Measurements from ENCODE around the gene PKP4.

Gene PKP4

DNA sequence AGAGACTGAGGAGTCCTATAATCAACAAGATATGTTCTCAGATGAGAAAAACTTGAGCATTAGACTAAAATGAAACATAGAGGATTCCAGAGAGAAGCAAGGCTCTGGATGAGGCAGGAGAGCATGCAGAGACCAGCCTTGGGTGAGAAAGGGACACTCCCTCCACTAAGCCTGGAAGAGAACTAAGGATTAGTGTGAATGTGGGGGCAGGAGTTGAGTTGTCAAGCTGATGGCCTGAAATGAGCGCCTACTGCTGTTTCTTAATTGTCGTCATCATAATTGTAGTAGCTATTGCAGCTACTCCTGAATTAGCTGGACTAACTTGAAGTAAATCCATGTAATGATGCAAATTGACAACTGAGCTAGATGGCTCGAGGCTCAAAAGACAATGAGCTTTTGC lies 114.1 kb downstream of the PKP4 start:
- no peak for ATAC-seq (ENCODE audit: low read depth)
- Histone ChIP-seq H3K27me3 (ENCODE audit: insufficient read depth, poor library complexity, severe bottlenecking) (no peaks in the 10 kb centered on the region), H3K4me1 (ENCODE audit: insufficient read depth, poor library complexity, severe bottlenecking) (no peaks in the 10 kb centered on the region), H3K9me3 (ENCODE audit: severe bottlenecking) (no peaks in the 10 kb centered on the region), H3K36me3 (ENCODE audit: low read depth) (no peaks in the 10 kb centered on the region), H3K27ac (ENCODE audit: poor library complexity, severe bottlenecking) (no peak overlapping the region), H3K4me3 (ENCODE audit: severe bottlenecking) (no peak overlapping the region)
- TF ChIP-seq, protein P1, sequence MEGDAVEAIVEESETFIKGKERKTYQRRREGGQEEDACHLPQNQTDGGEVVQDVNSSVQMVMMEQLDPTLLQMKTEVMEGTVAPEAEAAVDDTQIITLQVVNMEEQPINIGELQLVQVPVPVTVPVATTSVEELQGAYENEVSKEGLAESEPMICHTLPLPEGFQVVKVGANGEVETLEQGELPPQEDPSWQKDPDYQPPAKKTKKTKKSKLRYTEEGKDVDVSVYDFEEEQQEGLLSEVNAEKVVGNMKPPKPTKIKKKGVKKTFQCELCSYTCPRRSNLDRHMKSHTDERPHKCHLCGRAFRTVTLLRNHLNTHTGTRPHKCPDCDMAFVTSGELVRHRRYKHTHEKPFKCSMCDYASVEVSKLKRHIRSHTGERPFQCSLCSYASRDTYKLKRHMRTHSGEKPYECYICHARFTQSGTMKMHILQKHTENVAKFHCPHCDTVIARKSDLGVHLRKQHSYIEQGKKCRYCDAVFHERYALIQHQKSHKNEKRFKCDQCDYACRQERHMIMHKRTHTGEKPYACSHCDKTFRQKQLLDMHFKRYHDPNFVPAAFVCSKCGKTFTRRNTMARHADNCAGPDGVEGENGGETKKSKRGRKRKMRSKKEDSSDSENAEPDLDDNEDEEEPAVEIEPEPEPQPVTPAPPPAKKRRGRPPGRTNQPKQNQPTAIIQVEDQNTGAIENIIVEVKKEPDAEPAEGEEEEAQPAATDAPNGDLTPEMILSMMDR (IDR thresholded peaks at IDR 0.05; ENCODE audit: poor library complexity, severe bottlenecking), result no peak
- no peak for DNase-seq (ENCODE audit: low spot score)

DNA sequence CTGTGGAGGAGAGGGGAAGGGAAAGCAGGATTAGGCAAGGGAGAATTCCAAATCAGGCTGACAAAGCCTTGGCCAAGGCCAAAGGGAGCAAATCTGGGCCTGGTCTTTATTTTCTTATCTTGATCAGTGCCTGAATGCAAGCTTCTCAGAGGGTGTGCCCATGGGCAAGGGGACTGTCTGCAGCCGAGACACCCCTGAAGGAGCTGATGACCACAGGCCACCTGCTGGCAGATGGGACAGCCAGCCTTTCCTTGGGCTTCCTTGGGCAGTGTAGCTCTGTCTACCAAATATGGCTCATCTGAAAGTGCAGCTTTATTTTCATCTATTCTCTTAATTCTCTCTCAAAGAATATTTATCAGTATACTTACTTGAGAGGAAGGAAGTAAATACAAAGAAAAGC lies 117.0 kb downstream of the PKP4 start:
- TF ChIP-seq, protein P1 (IDR thresholded peaks at IDR 0.05; ENCODE audit: poor library complexity, severe bottlenecking), result no peak
- H3K4me1 ChIP-seq (ENCODE audit: insufficient read depth, poor library complexity, severe bottlenecking), result no peaks in the 10 kb centered on the region
- no peaks in the 10 kb centered on the region for H3K27me3 ChIP-seq (ENCODE audit: insufficient read depth, poor library complexity, severe bottlenecking)
- ATAC-seq (ENCODE audit: low read depth), result no peak
- no peak for DNase-seq (ENCODE audit: low spot score)
- no peaks in the 10 kb centered on the region for H3K9me3 ChIP-seq (ENCODE audit: severe bottlenecking)
- H3K36me3 ChIP-seq (ENCODE audit: low read depth), result peaks cover 15% of the 10 kb centered on the region
- no peak overlapping the region for H3K4me3 ChIP-seq (ENCODE audit: severe bottlenecking)
- no peak overlapping the region for H3K27ac ChIP-seq (ENCODE audit: poor library complexity, severe bottlenecking)

- Histone ChIP-seq H3K27me3 (ENCODE audit: insufficient read depth, poor library complexity, severe bottlenecking) (no peaks in the 10 kb centered on the region), H3K4me3 (ENCODE audit: severe bottlenecking) (no peak overlapping the region), H3K27ac (ENCODE audit: poor library complexity, severe bottlenecking) (no peak overlapping the region), H3K4me1 (ENCODE audit: insufficient read depth, poor library complexity, severe bottlenecking) (no peaks in the 10 kb centered on the region), H3K9me3 (ENCODE audit: severe bottlenecking) (no peaks in the 10 kb centered on the region), H3K36me3 (ENCODE audit: low read depth) (peaks cover 15% of the 10 kb centered on the region)
- ATAC-seq (ENCODE audit: low read depth) (no peak), DNase-seq (ENCODE audit: low spot score) (no peak)
- TF ChIP-seq, protein P1 (IDR thresholded peaks at IDR 0.05; ENCODE audit: poor library complexity, severe bottlenecking), result no peak
These were observed 118.4 kb downstream of the PKP4 start for GRCh38 chr2:158575051-158575635.

GRCh38 chr2:158577141-158577540 lies 120.4 kb downstream of the PKP4 start:
- no peak for DNase-seq (ENCODE audit: low spot score)
- no peak overlapping the region for H3K27ac ChIP-seq (ENCODE audit: poor library complexity, severe bottlenecking)
- no peaks in the 10 kb centered on the region for H3K9me3 ChIP-seq (ENCODE audit: severe bottlenecking)
- TF ChIP-seq, protein P1 (IDR thresholded peaks at IDR 0.05; ENCODE audit: poor library complexity, severe bottlenecking), result no peak
- ATAC-seq (ENCODE audit: low read depth), result no peak
- no peak overlapping the region for H3K4me3 ChIP-seq (ENCODE audit: severe bottlenecking)
- H3K36me3 ChIP-seq (ENCODE audit: low read depth), result peaks cover 15% of the 10 kb centered on the region
- no peaks in the 10 kb centered on the region for H3K4me1 ChIP-seq (ENCODE audit: insufficient read depth, poor library complexity, severe bottlenecking)
- no peaks in the 10 kb centered on the region for H3K27me3 ChIP-seq (ENCODE audit: insufficient read depth, poor library complexity, severe bottlenecking)

- H3K4me1 ChIP-seq (ENCODE audit: insufficient read depth, poor library complexity, severe bottlenecking), result no peaks in the 10 kb centered on the region
- no peak overlapping the region for H3K4me3 ChIP-seq (ENCODE audit: severe bottlenecking)
- no peak for ATAC-seq (ENCODE audit: low read depth)
- H3K36me3 ChIP-seq (ENCODE audit: low read depth), result peaks cover 19% of the 10 kb centered on the region
- no peaks in the 10 kb centered on the region for H3K9me3 ChIP-seq (ENCODE audit: severe bottlenecking)
- H3K27ac ChIP-seq (ENCODE audit: poor library complexity, severe bottlenecking), result no peak overlapping the region
- no peak for DNase-seq (ENCODE audit: low spot score)
- TF ChIP-seq, protein P1 (IDR thresholded peaks at IDR 0.05; ENCODE audit: poor library complexity, severe bottlenecking), result no peak
- no peaks in the 10 kb centered on the region for H3K27me3 ChIP-seq (ENCODE audit: insufficient read depth, poor library complexity, severe bottlenecking)
These were observed 122.1 kb downstream of the PKP4 start for GRCh38 chr2:158578703-158579330.

Data from RWPE2 (cell line).